ENCODE data around the gene ZNF780A.
"Not testable (repeated sequence)": the region's sequence is repeated elsewhere in the genome, so short reads cannot be mapped to it uniquely, and the experiment has no call there.

Gene ZNF780A

GRCh38 chr19:40090241-40091204 lies at the start of gene ZNF780A:
TSS of gene ZNF780A (minus strand) at chr19:40090943. CDS start at chr19:40084753, 6,190 bp downstream.
- peak; percentile 86 for DNase-seq

DNA sequence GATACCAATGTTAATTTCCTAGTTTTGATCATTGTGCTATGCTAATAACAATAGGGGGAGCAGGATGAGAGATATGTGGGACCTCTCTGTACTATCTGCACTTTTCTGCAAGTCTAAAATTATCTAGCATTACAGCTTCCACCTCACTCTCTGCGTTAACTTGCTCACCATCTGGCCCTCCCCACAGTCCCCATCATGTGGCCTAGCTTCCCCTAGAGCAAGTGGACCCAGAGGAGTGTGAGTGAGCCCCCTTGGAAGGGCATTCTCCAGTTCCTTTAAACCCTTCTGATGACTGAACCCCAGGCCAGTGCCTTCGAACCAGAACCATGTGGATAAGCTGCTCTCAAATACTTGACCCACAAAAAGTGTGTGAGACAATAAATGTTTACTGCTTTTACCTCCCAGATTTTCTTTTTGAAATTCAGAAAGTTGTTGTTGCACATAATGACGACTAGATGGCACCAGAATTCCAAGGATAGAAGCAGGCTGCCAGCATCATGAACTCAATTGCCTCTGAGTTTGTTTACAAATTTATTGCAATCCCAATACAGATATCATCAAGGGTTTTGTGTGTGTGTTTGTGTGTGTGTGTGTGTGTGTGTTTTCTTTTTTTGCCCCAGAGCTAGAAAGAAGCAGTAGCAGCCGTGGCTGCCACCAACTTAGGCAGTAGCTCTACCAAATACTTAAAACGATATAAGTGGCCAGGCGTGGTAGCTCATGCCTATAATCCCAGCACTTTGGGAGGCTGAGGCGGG lies 49.0 kb upstream of the ZNF780A start:
- DNase-seq, result no peak

- no peak for DNase-seq
These were observed 46.1 kb upstream of the ZNF780A start for GRCh38 chr19:40136818-40137217.

- DNase-seq, result no peak
These were observed 44.1 kb upstream of the ZNF780A start for GRCh38 chr19:40134866-40135265.

- DNase-seq, result no peak
These were observed 42.7 kb upstream of the ZNF780A start for GRCh38 chr19:40133491-40133890.

DNA sequence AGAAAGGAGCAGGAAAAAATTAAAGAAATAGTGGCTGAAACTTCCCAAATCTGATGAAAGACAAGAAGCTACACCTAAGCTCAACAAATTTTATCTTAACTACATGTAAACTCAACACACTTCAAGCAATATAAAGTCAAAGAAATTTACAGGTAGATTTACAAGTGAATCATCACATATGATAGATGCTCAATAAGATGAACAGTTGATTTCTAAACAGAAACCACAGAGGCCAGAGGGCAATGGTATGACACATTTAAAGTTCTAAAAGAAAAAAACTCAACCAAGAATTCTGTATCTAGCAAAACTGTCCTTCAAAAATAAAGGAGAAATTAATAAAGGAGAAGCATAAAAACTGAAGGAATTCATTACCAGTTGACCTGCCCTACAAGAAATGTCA lies 39.3 kb upstream of the ZNF780A start:
- DNase-seq, result no peak

- DNase-seq, result no peak
These were observed 38.7 kb upstream of the ZNF780A start for GRCh38 chr19:40129425-40129824.

DNA sequence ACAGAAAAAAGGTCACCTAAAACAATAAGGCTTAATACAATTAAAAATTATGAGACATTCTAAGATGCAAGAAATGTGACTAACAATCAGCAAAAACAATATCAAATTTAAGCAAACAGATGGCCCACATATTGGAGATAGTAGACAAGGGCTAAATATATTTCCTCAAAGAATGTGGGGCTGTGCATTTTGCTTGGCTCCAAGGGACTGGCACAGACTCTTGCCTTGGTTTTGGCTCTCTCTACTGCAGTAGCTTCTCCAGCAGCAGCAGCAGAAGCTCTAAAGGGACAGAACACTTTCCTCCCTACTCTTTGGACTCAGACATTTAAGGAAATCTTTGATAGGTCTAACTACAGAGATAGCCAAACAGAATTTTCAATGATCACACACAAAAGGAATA lies 38.2 kb upstream of the ZNF780A start:
- no peak for DNase-seq

- DNase-seq, result no peak
These were observed 28.6 kb upstream of the ZNF780A start for GRCh38 chr19:40119380-40119779.

DNA sequence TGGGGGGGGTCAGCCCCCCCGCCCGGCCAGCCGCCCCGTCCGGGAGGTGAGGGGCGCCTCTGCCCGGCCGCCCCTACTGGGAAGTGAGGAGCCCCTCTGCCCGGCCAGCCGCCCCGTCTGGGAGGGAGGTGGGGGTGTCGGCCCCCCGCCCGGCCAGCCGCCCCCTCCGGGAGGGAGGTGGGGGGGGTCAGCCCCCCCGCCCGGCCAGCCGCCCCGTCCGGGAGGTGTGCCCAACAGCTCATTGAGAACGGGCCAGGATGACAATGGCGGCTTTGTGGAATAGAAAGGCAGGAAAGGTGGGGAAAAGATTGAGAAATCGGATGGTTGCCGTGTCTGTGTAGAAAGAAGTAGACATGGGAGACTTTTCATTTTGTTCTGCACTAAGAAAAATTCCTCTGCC lies 27.9 kb upstream of the ZNF780A start:
- not testable (repeated sequence) for DNase-seq

DNA sequence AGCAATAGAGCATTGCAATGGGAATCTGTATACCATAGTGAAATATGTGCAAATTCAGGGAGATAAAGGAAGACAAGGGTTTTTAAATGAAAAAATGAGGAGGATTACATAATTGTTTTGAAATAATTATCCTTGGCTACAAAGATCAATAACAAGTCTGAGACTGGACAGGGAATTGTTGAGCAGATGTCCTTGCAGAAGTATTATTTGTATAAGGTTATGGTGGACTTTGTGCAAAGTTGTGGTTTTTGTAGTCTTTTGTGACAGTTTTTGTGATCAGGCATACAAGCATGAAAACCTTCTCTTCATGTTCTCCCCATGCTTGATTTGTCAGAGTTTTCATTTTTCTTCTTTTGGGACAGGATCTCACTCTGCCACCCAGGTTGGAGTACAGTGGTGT lies 25.3 kb upstream of the ZNF780A start:
- DNase-seq, result no peak

- DNase-seq, result not testable (repeated sequence)
These were observed 23.4 kb upstream of the ZNF780A start for GRCh38 chr19:40114119-40114518.

DNA sequence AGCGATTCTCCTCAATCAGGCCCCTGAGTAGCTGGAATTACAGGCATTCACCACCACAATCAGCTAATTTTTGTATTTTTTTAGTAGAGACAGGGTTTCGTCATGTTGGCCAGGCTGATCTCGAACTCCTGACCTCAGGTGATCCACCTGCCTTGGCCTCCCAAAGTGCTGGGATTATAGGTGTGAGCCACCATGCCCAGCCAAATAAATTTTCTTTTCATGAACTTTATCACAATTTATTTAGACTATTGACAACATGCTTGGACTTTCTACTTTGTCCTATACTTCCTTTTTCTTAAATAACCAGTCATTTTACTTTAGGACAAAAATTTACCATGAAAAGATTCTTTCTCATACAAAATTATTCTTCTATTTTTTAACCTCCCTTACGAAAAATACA lies 21.5 kb upstream of the ZNF780A start:
- DNase-seq, result not testable (repeated sequence)

- DNase-seq, result no peak
These were observed 19.8 kb upstream of the ZNF780A start for GRCh38 chr19:40110570-40110969.

GRCh38 chr19:40104754-40105153 lies 14.0 kb upstream of the ZNF780A start:
- no peak for DNase-seq

DNA sequence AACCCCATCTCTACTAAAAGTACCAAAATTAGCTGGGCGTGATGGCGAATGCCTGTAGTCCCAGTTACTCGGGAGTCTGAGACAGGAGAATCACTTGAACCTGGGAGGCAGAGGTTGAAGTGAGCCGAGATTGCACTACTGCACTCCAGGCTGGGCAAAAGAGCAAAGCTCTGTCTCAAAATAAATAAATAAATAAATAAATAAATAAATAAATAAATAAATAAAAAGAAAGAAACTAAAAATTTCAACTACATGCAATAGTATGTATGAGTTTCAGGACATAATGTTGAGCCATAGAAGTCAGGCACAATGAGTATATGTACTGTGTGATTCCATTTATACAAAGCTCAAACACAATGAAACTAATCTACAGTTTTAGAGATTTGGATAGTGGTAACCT lies 12.9 kb upstream of the ZNF780A start:
- no peak for DNase-seq

GRCh38 chr19:40101813-40102212 lies 11.1 kb upstream of the ZNF780A start:
- no peak for DNase-seq

GRCh38 chr19:40093416-40093815 lies 2.7 kb upstream of the ZNF780A start:
- DNase-seq, result no peak

DNA sequence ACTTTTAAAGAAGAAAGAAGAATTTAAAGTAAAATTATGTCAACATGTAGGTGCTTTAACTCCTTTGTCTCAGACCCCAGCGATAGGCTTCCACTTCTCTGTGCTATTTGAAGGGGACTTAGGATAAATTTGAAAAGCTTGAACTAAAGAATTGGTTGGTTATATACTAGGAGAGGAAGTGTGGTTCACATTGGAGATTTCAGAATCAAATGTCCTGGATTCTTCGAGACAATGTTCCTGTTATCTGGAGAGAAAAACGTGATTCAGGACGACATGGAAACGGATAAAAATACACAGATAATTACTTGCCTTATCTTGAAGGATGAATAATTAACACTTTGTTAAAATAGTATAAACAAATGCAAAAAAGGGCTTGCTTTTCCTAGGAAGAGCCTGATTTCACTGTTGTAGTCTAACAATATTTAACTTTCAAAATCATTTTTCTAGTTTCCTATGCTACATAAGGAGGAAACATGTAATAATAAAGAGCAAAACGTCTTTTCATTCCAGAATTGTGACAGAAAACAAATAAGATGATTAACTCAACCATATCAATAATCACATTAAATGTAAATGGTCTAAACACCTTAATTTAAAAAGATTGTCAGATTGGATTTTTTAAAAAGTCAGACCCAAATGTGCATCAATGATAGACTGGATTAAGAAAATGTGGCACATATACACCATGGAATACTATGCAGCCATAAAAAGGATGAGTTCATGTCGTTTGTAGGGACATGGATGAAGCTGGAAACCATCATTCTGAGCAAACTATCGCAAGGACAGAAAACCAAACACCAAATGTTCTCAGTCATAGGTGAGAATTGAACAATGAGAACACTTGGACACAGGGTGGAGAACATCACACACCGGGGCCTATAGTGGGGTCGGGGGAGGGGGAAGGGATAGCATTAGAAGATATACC lies 724 bp upstream of the ZNF780A start:
- DNase-seq, result no peak

DNA sequence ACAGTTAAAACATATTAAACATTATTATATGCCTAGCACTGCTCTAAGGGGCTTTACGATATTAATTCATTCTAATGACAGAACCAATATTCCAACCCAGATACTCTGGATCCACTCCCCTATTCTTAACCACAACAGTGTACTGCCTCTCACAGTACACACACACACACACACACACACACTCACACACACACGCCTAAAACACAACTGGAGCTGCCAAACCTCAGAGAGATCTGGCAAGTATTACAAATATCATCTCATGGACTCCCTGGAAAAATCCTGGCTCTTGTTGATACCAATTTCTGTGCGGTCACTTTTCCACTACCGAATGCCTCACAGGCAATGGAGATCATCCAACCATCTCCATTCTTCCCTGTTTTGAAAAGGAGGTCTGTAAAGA lies 1.3 kb downstream of the ZNF780A start:
- peak; percentile 41 for DNase-seq

GRCh38 chr19:40088299-40089047 lies 2.3 kb downstream of the ZNF780A start:
- DNase-seq, result no peak

DNA sequence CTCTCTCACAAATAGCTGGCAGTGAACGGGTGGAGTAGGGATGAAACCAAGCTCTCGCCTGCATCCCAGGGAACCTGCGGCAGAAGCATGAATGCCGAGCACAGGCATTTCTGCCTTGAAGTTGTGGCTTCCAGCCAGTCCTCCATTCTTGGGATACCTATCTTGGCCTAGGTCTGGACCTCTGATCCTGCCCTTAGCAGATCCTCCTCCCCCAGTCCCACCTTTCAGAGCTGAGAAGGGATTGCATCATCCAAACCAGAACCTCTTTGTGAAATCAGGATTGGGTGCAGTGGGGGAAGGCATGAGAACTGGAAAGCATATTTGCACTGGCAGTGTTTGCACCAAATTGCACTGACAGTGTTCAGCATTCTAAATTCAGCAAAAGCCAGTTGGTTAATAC lies 5.8 kb downstream of the ZNF780A start:
- DNase-seq, result no peak

All from left hindlimb (tissue), 1 donor.